Activated CD8-positive, alpha-beta memory T cell treated with anti-CD3 and anti-CD28 coated beads, Interleukin-2, amount 50 U/mL, for 1 hour (primary cell): ENCODE data around the gene LSMEM2.
"Not testable (repeated sequence)": the region's sequence is repeated elsewhere in the genome, so short reads cannot be mapped to it uniquely, and the experiment has no call there.

Source experiments
- DNase-seq: peaks from one replicate; pipeline ENCODE4 v3.0.0-alpha.2; 2020; ENCODE audit errors: extremely low read depth

The LSMEM2 gene

GRCh38 chr3:50298836-50299637 is 20.1 kb downstream of the LSMEM2 start, which contains the start of the genes HYAL3 and NAA80:
Gene HYAL3, minus strand, starts transcription at chr3:50299405. Its CDS starts 3,803 bp downstream, at chr3:50295602.
Gene NAA80, minus strand, starts transcription at chr3:50299405. Its CDS starts 1,942 bp downstream, at chr3:50297463.
- peak; percentile 98 for DNase-seq

GRCh38 chr3:50299638-50299928 is 20.7 kb downstream of the LSMEM2 start:
- no peak for DNase-seq

DNA sequence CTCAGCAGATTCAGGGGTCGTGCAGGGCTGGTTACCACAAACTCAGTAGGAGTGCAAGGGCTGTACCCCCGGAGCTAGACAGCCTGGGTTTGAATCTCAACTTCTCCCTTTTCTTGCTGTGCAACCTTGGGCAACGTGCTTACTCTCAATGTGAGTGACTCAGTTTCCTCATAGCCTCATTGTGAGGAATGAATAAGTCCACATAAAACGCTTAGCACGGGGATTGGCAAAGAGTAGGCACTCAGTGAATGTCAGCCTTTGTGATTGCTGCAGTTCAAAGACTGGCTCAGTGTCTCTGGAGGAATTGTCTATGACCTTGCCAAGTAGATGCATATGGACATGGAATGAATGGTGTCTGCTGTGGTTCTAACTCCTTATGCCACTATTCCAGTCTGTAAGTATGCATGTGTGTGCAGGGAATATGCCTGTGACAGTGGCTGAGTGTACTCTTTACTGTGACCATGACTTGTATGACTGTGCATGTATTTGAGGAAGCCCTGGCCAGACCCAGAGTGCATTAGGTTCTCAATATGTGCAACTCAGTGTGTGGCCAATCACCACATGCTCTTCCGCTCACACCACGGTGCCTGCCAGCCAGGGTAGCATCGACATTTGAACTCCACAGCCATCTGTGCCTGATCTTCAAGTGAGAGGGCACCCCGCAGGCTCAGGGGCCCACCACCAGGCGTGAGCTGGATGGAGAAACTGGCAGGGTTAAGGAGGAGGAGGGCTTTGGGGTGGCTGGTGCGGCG is 21.2 kb downstream of the LSMEM2 start:
- no peak for DNase-seq

DNA sequence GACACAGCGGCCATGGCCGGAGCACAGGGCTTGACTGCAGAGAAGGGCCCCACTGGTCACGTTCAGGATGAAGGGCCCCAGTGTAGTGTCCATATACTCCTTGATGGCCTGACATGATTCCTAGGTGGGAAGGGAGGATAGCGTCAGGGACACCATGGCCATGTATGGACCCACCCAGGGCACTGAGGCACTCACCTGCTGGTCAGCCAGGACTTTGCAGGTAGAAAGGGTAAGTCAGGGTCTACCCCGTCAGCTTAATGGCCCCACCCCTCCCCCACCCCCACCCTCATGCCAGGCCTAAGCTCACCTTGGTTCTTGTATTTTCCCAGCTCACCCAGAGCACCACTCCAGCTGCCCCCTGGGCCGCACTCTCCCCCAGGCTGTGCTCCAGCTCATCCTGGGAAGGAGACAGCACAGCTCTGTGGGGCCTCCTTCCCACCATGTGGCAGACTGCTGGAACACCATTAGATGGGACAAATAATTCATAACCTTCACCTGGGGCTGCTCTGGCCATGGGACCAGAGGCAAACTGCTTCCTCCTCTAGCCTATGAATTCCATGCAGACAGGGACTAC is 21.9 kb downstream of the LSMEM2 start:
- DNase-seq: no peak

GRCh38 chr3:50302095-50303012 is 23.5 kb downstream of the LSMEM2 start:
- DNase-seq: no peak

GRCh38 chr3:50303013-50303815 is 24.3 kb downstream of the LSMEM2 start, which contains the start of gene HYAL1:
Gene HYAL1, minus strand, starts transcription at chr3:50303574. Its CDS starts 618 bp downstream, at chr3:50302956.
- DNase-seq: no peak

GRCh38 chr3:50304601-50305000 is 25.7 kb downstream of the LSMEM2 start:
- DNase-seq: no peak

GRCh38 chr3:50312041-50312440 is 33.2 kb downstream of the LSMEM2 start:
- DNase-seq: not testable (repeated sequence)

- no peak for DNase-seq
Observed at GRCh38 chr3:50314342-50314741, 35.5 kb downstream of the LSMEM2 start.

- DNase-seq: no peak
Observed at GRCh38 chr3:50314816-50315215, 35.9 kb downstream of the LSMEM2 start.

GRCh38 chr3:50316657-50317242 is 37.9 kb downstream of the LSMEM2 start:
- DNase-seq: no peak

DNA sequence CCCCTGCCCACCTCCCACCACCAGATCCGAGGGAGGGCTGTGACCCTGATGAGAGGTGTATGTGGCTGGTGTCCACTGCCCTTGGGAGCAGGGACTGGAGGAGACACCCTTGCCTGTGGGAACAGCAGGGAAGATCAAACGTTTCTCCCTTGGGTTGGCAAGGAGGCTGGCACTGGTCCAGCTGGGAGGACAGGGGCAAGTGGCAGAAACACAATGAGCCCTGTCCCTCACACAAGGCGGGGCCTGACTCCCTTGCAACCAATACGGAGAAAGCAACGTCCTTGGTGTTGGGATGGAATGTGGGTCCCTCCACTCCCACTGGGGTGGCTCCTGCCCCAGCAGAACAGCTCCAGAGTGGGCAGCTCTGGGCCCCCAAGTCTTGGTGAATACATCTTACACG is 38.4 kb downstream of the LSMEM2 start:
- no peak for DNase-seq

- DNase-seq: no peak
Observed at GRCh38 chr3:50318163-50318562, 39.3 kb downstream of the LSMEM2 start.

DNA sequence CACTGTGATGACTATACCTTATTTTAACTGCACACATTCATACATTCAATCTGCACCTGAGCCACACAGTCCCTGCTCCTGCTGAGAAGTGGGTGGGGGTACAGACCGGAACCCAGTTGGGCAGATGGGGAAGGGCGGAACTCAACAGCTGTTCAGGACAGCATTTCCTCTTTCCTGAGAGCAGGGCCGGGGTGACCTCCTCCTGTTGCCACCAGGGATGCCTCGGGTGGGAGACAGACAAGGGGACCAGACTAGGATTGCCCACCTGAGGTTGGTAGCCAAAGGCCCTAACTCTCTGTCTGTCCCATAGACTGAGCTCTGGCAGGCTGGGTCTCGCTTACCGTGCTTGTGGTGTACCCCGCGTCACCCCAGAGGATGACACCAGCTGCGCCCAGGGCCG is 39.7 kb downstream of the LSMEM2 start:
- no peak for DNase-seq

DNA sequence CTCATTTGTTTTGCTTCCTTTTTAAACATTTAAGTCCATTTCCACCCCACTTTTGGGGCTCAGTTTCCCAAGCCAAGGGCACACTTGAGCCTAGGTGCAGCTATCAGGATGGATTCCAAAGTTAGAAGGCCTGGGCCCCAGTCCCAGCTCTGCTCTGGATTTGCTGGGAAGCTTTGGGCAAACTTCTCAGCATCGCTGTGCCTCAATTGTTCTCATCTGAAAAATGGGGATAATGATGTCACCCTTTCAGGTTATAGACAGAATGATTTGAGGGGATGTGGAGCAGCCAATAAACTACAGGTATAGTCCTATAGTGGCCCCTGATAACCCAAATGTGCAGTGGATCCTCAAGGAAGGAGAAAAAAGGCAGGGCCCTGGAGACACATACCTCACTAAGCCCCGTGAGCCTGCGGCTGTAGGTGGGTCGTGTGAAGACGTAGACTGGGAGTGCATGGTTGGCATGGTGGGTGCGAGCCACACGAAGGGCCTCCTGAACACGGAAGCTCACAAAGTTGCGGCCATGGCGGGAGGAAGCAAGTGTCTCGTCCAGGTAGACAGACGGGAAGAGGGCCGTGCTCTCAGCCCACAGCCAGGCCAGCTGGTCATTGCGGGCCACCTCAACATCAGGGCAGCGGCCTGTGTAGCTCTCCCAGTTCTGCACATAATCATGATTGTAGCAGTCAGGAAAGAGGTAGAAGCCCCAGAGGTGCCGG is 40.5 kb downstream of the LSMEM2 start:
- no peak for DNase-seq

DNA sequence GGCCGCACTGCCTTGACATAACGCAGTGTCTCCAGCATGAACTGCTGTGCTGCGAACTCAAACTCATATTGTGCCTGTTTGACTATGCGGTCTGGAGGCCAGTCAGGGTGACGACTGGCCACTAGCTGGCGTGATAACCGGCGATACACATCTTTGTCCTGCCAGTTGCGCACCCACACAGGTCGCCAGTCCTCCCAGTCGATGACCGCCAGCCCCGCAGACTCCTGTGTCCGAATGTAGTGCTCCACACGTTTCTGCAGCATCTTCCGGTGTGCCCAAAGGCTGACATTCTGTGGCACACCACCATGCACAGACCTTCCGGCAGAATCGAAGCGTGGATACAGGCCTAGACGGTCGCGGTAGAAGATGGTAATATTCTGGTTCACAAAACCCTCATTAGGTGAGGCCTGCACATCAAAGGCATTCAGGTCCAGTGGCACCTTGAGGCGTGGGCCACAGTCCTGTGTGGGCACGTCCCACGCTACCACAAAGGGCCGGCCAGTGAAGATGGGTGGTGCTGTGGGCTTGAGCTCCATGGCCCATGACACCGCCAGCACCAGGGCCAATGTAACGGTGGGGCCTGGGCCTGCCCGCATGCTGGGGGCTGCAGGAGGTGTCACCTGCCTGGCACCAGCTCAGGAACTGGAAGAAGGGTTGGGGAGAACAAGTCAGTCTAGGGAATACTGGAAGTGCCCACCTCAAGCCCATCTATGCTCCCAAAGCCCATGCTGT is 41.2 kb downstream of the LSMEM2 start:
- DNase-seq: no peak

GRCh38 chr3:50320853-50321335 is 42.0 kb downstream of the LSMEM2 start:
- no peak for DNase-seq

GRCh38 chr3:50321336-50322114 is 42.6 kb downstream of the LSMEM2 start:
- DNase-seq: no peak
